HAP-1 (cell line): ENCODE data around the gene TMEM198.

Experiments
- DNase-seq, 2 experiments: peaks; one replicate each; pipeline ENCODE4 v3.0.0-alpha.2; 2016 to 2020; ENCODE audit warnings: low spot score in 2 of 2
- H3K27me3 ChIP-seq: fragments of 250-450 bp; sonication (Bioruptor Pico); 2 replicates; pipeline ENCODE4 v1.5.1; 2020; ENCODE audit warnings: low read depth, mild to moderate bottlenecking, moderate library complexity
- H3K36me3 ChIP-seq: fragments of 250-450 bp; sonication (Bioruptor Pico); replicated peaks from 2 replicates; pipeline ENCODE4 v1.5.1; 2020; ENCODE audit warnings: mild to moderate bottlenecking
- H3K4me1 ChIP-seq: fragments of 250-450 bp; sonication (Bioruptor Pico); 2 replicates; pipeline ENCODE4 v1.5.1; 2020; ENCODE audit warnings: mild to moderate bottlenecking
- H3K4me3 ChIP-seq: fragments of 250-450 bp; sonication (Bioruptor Pico); 2 replicates; pipeline ENCODE4 v1.5.1; 2020; ENCODE audit warnings: mild to moderate bottlenecking, moderate library complexity
- H3K9me3 ChIP-seq: fragments of 250-450 bp; sonication (Bioruptor Pico); 2 replicates; pipeline ENCODE4 v1.5.1; 2020; ENCODE audit warnings: mild to moderate bottlenecking, moderate library complexity
- in situ Hi-C: fragments of 300-500 bp; cut with MboI; formaldehyde crosslinking; loops from 3 replicates; pipeline ENCODE4 v1.14.3; 2020; ENCODE audit warnings: low sequenced_read_pairs, inconsistent platforms, mixed read lengths

The TMEM198 gene

DNA sequence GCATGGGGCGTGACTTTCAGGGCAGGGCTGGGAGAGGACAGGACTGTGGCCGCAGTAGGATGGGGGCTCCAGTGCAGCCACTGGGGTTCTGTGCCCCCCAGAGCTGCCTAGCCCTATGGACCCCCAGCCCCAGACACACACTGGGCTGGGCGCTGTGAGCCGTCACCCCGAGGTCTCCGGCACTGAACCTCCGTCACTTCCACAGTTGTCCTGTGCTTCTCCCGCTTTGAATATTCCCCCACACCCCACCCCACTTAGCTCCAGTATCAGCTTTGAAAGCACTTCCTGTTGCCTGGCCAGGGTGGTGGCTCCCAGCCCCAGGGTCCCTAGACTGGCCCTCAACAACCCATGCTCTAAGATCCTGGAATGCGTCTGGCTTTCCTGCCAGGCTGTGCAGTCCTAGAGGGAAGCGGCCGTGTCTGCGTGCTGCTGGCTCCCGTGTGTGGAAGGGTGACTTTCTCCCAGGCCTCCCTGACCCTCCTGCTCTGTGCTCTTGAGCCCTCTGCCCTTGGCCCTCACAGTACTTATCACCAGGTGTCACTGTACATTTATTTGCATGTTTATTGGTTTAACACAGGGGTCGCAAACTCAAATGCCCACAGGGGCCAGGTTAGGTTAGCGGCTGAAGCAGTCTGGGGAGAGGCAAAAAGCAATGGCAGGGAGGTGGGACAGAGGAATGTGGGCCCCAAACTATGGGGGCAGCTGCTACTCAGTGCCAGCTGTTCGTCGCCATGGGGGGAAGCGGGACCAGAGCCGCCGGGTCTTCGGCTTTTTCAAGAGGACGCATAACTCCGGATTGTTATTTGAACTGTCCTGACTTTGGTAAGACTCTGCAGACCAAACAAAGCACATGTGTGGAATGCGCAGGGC lies 17.6 kb downstream of the TMEM198 start:
- in situ Hi-C loops = no loop called here
- no peak for DNase-seq
- Histone ChIP-seq H3K36me3 (peaks cover 3% of the 10 kb centered on the region), H3K27me3 (no peaks in the 10 kb centered on the region), H3K4me3 (no peak overlapping the region), H3K4me1 (no peaks in the 10 kb centered on the region), H3K9me3 (no peaks in the 10 kb centered on the region)

DNA sequence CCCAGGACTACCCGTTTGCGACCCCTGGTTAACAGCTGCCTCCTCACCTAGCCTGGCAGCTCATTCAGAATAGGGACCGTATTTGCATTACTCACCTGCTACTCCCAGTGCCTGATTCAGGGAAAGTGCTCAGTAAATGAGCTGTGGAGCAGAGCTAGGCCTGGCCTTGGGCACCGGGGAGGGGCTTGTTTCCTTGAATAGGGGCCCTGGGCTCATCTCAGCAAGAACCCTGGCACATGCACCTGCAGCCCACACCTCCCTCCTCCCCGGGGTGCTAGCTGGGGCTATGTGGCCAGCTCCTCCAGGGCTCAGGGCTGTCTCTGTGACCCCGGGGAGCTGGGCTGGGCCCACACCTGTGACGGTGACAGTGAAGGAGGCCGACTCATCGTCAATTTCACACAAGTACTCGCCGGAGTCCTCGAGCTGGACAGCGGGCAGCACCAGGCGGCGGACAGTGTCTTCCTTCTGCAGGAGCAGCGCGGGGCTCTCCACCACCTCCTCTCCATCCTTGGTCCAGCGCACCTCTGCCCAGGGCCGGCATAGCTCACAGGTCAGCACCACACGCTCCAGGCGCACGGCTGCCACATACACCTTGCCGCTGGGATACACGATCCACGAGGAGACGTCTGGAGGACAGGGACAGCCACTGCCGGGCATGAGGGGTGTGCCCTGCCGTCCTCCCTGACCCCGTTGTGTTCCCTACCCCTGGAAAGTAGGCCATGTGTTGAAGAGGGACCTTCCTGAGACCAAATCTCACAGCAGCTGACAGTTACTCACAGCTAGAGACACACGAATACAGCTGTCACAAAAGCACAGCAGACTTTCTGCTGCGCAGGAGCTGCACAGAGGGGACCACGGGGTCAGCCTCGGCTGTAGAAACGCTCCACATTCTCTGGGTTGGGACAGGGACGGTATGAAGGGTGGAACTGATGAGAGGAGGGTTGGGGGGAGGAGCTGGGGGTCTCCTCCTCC lies 18.5 kb downstream of the TMEM198 start:
- in situ Hi-C loops = no loop called here
- Histone ChIP-seq H3K4me1 (no peaks in the 10 kb centered on the region), H3K36me3 (peaks cover 3% of the 10 kb centered on the region), H3K27me3 (no peaks in the 10 kb centered on the region), H3K4me3 (no peak overlapping the region), H3K9me3 (no peaks in the 10 kb centered on the region)
- DNase-seq = no peak

- DNase-seq = no peak
- H3K36me3 ChIP-seq = peaks cover 3% of the 10 kb centered on the region
- H3K9me3 ChIP-seq = no peaks in the 10 kb centered on the region
- H3K27me3 ChIP-seq = no peaks in the 10 kb centered on the region
- no peaks in the 10 kb centered on the region for H3K4me1 ChIP-seq
- H3K4me3 ChIP-seq = no peak overlapping the region
- in situ Hi-C loops = no loop called here
Observed at GRCh38 chr2:219563271-219563928, 19.6 kb downstream of the TMEM198 start.

DNA sequence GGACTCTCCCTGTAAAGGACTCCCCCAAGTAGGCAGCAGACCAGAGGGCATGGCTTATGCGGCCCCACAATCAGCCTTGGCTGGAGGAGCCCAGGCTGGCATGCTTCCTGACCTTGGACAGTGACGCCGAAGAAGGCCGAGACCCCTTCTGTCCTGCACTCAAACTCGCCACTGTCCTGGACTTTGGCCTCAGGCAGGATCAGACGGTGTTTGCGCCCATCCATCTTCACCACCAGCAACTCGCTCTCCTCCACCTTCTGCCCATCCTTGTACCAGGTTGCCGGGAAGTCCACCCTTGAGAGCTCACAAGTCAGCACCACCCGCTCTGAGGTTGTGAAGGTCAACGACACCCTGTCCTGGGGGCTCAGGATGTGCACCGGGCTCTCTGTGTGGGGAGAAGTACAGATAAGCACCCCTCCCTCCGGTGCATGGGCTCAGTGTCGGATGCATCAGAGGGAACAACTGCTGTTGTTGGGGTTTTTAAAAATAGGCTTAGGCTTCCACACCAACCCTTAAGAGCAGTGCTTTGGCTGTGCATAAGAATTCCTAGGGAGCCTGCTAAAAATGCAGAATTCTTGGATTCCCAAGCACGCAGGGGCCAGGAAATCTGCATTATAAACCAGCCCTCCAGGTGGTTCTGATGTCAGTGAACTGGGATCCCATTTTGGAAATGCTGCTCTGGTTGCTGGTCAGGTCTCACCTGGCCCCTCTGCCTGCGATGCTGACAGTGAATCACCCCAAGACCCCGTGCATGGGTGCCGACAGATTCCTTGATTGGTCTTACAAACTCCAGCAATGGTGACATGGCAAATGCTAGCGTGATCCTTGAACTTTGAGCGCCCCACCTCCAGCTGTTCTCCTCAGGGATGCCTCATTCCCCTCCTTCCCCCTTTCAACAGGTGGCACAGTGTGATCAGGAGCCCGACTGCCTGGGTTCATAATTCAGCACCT lies 21.6 kb downstream of the TMEM198 start:
- Histone ChIP-seq H3K9me3 (no peaks in the 10 kb centered on the region), H3K36me3 (peaks cover 6% of the 10 kb centered on the region), H3K27me3 (no peaks in the 10 kb centered on the region), H3K4me3 (no peak overlapping the region), H3K4me1 (peaks cover 8% of the 10 kb centered on the region)
- no peak for DNase-seq
- in situ Hi-C loops = no loop called here

GRCh38 chr2:219566640-219567039 lies 22.8 kb downstream of the TMEM198 start:
- peaks cover 6% of the 10 kb centered on the region for H3K36me3 ChIP-seq
- in situ Hi-C loops = no loop called here
- H3K27me3 ChIP-seq = no peaks in the 10 kb centered on the region
- no peak overlapping the region for H3K4me3 ChIP-seq
- no peaks in the 10 kb centered on the region for H3K9me3 ChIP-seq
- no peak for DNase-seq
- H3K4me1 ChIP-seq = peaks cover 10% of the 10 kb centered on the region

- no peak for DNase-seq
- peaks cover 15% of the 10 kb centered on the region for H3K4me1 ChIP-seq
- no peaks in the 10 kb centered on the region for H3K9me3 ChIP-seq
- in situ Hi-C loops = no loop called here
- peaks cover 6% of the 10 kb centered on the region for H3K36me3 ChIP-seq
- no peaks in the 10 kb centered on the region for H3K27me3 ChIP-seq
- no peak overlapping the region for H3K4me3 ChIP-seq
Observed at GRCh38 chr2:219567131-219567530, 23.3 kb downstream of the TMEM198 start.

- no peak for DNase-seq
- H3K36me3 ChIP-seq = peaks cover 6% of the 10 kb centered on the region
- H3K27me3 ChIP-seq = no peaks in the 10 kb centered on the region
- peaks cover 15% of the 10 kb centered on the region for H3K4me1 ChIP-seq
- in situ Hi-C loops = no loop called here
- no peak overlapping the region for H3K4me3 ChIP-seq
- no peaks in the 10 kb centered on the region for H3K9me3 ChIP-seq
Observed at GRCh38 chr2:219567791-219568361, 24.0 kb downstream of the TMEM198 start.

- Histone ChIP-seq H3K36me3 (peaks cover 6% of the 10 kb centered on the region), H3K4me1 (peaks cover 15% of the 10 kb centered on the region), H3K27me3 (no peaks in the 10 kb centered on the region), H3K4me3 (no peak overlapping the region), H3K9me3 (no peaks in the 10 kb centered on the region)
- DNase-seq = peak; percentile 57 to 67
- in situ Hi-C loops = no loop called here
Observed at GRCh38 chr2:219569041-219569440, 25.2 kb downstream of the TMEM198 start.

DNA sequence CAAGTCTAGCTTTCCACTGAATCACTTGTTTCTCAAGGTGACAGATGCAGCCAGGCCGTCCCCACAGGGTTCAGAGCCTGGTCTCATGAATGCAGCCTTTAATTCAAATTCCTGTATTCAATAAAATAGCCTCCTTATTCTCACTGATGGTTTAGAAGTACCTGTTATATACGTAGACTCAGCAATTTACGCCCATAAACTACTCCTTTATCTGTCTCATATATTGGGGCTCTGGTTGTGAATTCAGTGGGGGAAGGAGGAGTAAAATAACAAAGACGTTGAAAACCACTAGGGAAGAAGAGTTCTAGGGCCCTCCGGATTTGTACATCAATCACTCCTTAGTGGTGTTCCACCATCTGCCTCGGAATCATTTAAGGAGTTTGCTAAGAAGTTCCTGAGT lies 25.8 kb downstream of the TMEM198 start:
- H3K4me3 ChIP-seq = no peak overlapping the region; the same call in 1 of the 2 replicates
- H3K36me3 ChIP-seq = peaks cover 6% of the 10 kb centered on the region; the same call in 1 of the 2 replicates
- H3K4me1 ChIP-seq = peaks cover 15% of the 10 kb centered on the region
- H3K9me3 ChIP-seq = no peaks in the 10 kb centered on the region
- in situ Hi-C loops = no loop called here
- no peaks in the 10 kb centered on the region for H3K27me3 ChIP-seq
- no peak for DNase-seq

DNA sequence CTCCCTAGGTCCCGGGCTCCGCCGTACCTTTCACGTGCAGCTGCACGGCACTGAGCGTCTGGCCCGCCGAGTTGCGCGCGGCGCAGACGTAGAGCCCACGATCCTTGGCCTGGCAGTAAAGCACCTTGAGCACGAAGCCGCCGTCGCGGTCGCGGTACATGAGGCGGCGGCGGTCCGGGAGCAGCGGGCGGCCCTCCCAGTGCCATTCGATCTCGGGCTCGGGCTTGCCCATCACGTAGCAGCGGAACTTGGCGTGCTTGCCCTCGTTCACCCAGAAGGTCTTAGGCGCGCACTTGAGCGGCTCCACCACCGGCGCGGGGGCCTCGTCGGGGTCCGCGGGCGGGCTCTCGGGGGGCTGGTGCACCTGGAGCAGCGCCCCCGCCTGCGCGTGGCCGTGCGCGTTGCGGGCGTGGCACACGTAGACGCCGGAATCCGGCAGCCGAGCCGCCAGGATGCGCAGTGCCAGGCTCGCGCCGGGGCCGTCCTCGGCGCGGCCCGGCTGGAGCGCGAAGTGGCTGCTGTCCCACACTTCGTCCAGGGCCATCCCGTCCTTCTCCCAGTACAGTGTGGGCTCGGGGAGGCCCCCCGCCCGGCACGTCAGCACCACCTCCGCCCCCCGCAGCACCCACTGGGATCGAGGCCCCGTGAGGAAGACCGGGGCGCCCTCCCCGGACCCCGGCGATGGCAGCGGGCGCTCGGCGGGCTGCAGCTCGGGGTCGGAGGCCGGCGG lies 26.5 kb downstream of the TMEM198 start:
- Histone ChIP-seq H3K36me3 (peaks cover 3% of the 10 kb centered on the region; the same call in 1 of the 2 replicates), H3K4me1 (peaks cover 15% of the 10 kb centered on the region), H3K27me3 (no peaks in the 10 kb centered on the region), H3K4me3 (peak overlapping the region; percentile 51), H3K9me3 (no peaks in the 10 kb centered on the region)
- in situ Hi-C loops = no loop called here
- DNase-seq = peak in 1 of 2 experiments; percentile 36

GRCh38 chr2:219570924-219571310 lies 27.1 kb downstream of the TMEM198 start:
- peaks cover 3% of the 10 kb centered on the region; the same call in 1 of the 2 replicates for H3K36me3 ChIP-seq
- peak overlapping the region; percentile 51 for H3K4me3 ChIP-seq
- peaks cover 15% of the 10 kb centered on the region for H3K4me1 ChIP-seq
- DNase-seq = no peak
- no peaks in the 10 kb centered on the region for H3K27me3 ChIP-seq
- in situ Hi-C loops = no loop called here
- no peaks in the 10 kb centered on the region for H3K9me3 ChIP-seq
